GM12892 (cell line): ENCODE results near the gene EPB41L4A.

Experiments used
- POLR2A ChIP-seq: IDR thresholded peaks from 2 replicates; pipeline ENCODE4 v1.6.1; 2011; ENCODE audit warnings: low read depth, low read length, control low read depth
- POLR2AphosphoS5 ChIP-seq: IDR thresholded peaks from 2 replicates; pipeline ENCODE4 v1.6.1; 2011; ENCODE audit warnings: low read depth, low read length, control low read depth

GRCh38 chr5:112412346-112412745 is 6.7 kb downstream of the EPB41L4A start:
- TF ChIP-seq POLR2A: no peak
- no peak for TF ChIP-seq POLR2AphosphoS5
